Upper lobe of left lung (tissue), 6 donors: Measurements from ENCODE around the gene DEFB124. TPM values are rescaled to one million over a fixed set of nuclear protein-coding genes. Genes with fewer than 3 reads are reported as not detected.
"Not testable (repeated sequence)": the region's sequence is repeated elsewhere in the genome, so short reads cannot be mapped to it uniquely, and the experiment has no call there.

Experiments
- ATAC-seq, 2 donors: fragments of 200-7000 bp; cut with Tn5 transposase; one replicate each; pipeline ENCODE4 v1.9.1; 2022; ENCODE audit warnings: mild to moderate bottlenecking in 2 of 2, moderate library complexity in 2 of 2; ENCODE audit not compliant: low FRiP score in 2 of 2
- DNase-seq, 2 donors: peaks; one replicate each; pipeline ENCODE4 v3.0.0-alpha.2; 2019 to 2020
- H3K27ac ChIP-seq, 4 donors: fragments of 200-600 bp; sonication (generic); one replicate each; pipeline ENCODE4 v1.5.1; 2016 to 2019
- H3K27me3 ChIP-seq, 4 donors: fragments of 200-600 bp; sonication (generic); one replicate each; pipeline ENCODE4 v1.5.1; 2017 to 2019
- H3K36me3 ChIP-seq, 4 donors: fragments of 200-600 bp; sonication (generic); one replicate each; pipeline ENCODE4 v1.5.1; 2016 to 2019
- H3K4me1 ChIP-seq, 4 donors: fragments of 200-600 bp; sonication (generic); one replicate each; pipeline ENCODE4 v1.5.1; 2018 to 2019
- H3K4me3 ChIP-seq, 4 donors: fragments of 200-600 bp; sonication (generic); one replicate each; pipeline ENCODE4 v1.5.1; 2017 to 2019; ENCODE audit warnings: mild to moderate bottlenecking in 2 of 4, moderate library complexity in 1 of 4
- H3K9me3 ChIP-seq, 4 donors: fragments of 200-600 bp; sonication (generic); one replicate each; pipeline ENCODE4 v1.5.1; 2018 to 2019
- CTCF ChIP-seq, 6 experiments: fragments of 450-650 bp in 4 of 6; fragments of 200-600 bp in 2 of 6; sonication (generic) in 2 of 6; IDR thresholded peaks; one replicate each; pipeline ENCODE4 v1.5.1; 2016 to 2019; ENCODE audit warnings: antibody characterized with exemption in 6 of 6
- EP300 ChIP-seq, 4 donors: sonication (generic); formaldehyde crosslinking; IDR thresholded peaks; one replicate each; pipeline ENCODE4 v1.5.1; 2017; ENCODE audit warnings: antibody characterized with exemption in 4 of 4, control low read depth in 2 of 4
- POLR2A ChIP-seq, 4 donors: fragments of 450-650 bp; IDR thresholded peaks; one replicate each; pipeline ENCODE4 v1.5.1; 2016 to 2017; ENCODE audit warnings: antibody characterized with exemption in 4 of 4, mild to moderate bottlenecking in 2 of 4
- POLR2AphosphoS5 ChIP-seq, 2 donors: sonication (generic); formaldehyde crosslinking; IDR thresholded peaks; one replicate each; pipeline ENCODE4 v1.5.1; 2017; ENCODE audit warnings: antibody characterized with exemption in 2 of 2
- WGBS, 2 donors: methylation state at CpG; one replicate each; pipeline ENCODE4 v1.1.5; 2017 to 2018; 5-methylcytosine and 5-hydroxymethylcytosine counted together
- total RNA-seq, 6 donors: library from RNA; depleted of rRNA in 4 of 6; stranded (reverse); fragments of >200 nt in 4 of 6; gene quantifications; one replicate each; pipeline versions ENCODE4 v1.1.0 to v1.2.1, GENCODE V29; 2016 to 2021
- donor health status: DM: no; HTN: no; CAD: no; lungs with moderate emphysema.
- donor health status: DM: no; HTN: yes; CAD: no; lungs with severe emphysema.

DEFB124 gene, protein sequence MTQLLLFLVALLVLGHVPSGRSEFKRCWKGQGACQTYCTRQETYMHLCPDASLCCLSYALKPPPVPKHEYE
- not detected for total RNA-seq

DNA sequence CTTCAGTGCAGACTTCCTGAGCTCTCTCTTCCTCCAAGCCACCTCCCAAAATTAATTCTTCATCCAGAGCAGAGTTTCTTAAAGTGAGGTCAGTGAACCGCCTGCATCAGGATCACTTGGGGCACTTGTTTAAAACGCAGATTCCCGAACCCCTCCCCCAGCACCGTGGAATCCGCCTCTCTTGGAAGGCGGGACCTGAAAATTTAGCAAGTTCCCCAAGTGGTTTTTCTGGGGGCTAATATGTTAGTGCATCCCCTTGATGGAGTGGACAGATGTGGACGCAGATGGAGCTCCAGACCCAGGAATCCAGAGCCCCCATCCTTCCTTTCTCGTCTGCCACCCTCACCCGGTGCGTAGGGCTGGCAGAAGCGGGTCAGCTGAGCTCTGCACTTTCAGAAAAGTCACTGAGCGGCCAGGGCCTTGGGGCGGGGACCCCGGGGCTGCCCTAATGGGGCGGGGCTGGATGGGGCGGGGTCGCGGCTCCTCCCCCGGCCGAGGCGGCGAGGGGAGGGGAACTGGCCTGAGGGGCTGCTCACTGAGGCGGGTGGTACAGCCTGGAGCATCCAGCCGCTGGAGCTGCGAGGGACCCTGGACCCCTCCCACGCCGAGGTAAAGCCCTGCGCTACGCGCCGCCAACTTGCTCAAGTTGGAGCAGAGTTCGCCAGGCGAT is at the start of gene DEFB124, which contains the start of gene REM1:
TSS of gene DEFB124 (minus strand) at position 370 of the 670 bp plus-strand sequence. CDS start 2,114 bp downstream, outside the sequence.
TSS of gene REM1 (plus strand) at position 531 of the 670 bp plus-strand sequence. CDS start 1,158 bp downstream, outside the sequence.
- Histone ChIP-seq H3K27ac (peak within 1 kb of the TSS in 3 of 4 donors; percentile 59 to 74 (median 61)), H3K4me3 (peak within 1 kb of the TSS; percentile 24 to 55 (median 42)), H3K9me3 (no peaks in the 10 kb centered on the region), H3K36me3 (no peaks in the 10 kb centered on the region), H3K4me1 (peaks cover 8 to 19% (median 10%) of the 10 kb centered on the region in 4 donors), H3K27me3 (peaks cover 0 to 13% (median 4%) of the 10 kb centered on the region in 4 donors)
- WGBS, 2 donors = 4 to 5% methylated on average over 5 to 33 of the region's 33 CpGs
- ATAC-seq (peak; percentile 73 to 91), DNase-seq (peak in 1 of 2 donors; percentile 89)
- TF ChIP-seq POLR2A (IDR thresholded peaks at IDR 0.05) = peak in 1 of 4 donors; percentile 16
- TF ChIP-seq CTCF (IDR thresholded peaks at IDR 0.05) = no peak

GRCh38 chr20:31523361-31524283 is 48.7 kb upstream of the DEFB124 start:
- ATAC-seq (peak; percentile 78 to 91), DNase-seq (peak in 1 of 2 donors; percentile 62)
- Histone ChIP-seq H3K36me3 (peaks cover 15 to 63% (median 23%) of the 10 kb centered on the region in 4 donors), H3K27ac (peak overlapping the region; percentile 42 to 58 (median 49)), H3K9me3 (no peaks in the 10 kb centered on the region), H3K4me1 (peaks cover 19 to 47% (median 26%) of the 10 kb centered on the region in 4 donors), H3K27me3 (no peaks in the 10 kb centered on the region), H3K4me3 (no peak overlapping the region)
- 74 to 88% methylated on average over 8 of the region's 8 CpGs for WGBS, 2 donors
- no peak for TF ChIP-seq POLR2A (IDR thresholded peaks at IDR 0.05)
- no peak for TF ChIP-seq EP300 (IDR thresholded peaks at IDR 0.05)
- no peak for TF ChIP-seq CTCF (IDR thresholded peaks at IDR 0.05)
- no peak for TF ChIP-seq POLR2AphosphoS5 (IDR thresholded peaks at IDR 0.05)

GRCh38 chr20:31522731-31523130 is 47.8 kb upstream of the DEFB124 start:
- Histone ChIP-seq H3K27me3 (no peaks in the 10 kb centered on the region), H3K36me3 (peaks cover 6 to 56% (median 15%) of the 10 kb centered on the region in 4 donors), H3K4me1 (peaks cover 22 to 53% (median 27%) of the 10 kb centered on the region in 4 donors), H3K9me3 (no peaks in the 10 kb centered on the region), H3K4me3 (no peak overlapping the region), H3K27ac (peak overlapping the region; percentile 7 to 58 (median 39))
- 76 to 82% methylated on average over 6 of the region's 6 CpGs for WGBS, 2 donors
- TF ChIP-seq POLR2AphosphoS5 (IDR thresholded peaks at IDR 0.05) (no peak), POLR2A (IDR thresholded peaks at IDR 0.05) (no peak), EP300 (IDR thresholded peaks at IDR 0.05) (no peak), CTCF (IDR thresholded peaks at IDR 0.05) (no peak)
- DNase-seq (no peak), ATAC-seq (peak in 1 of 2 donors; percentile 58)

GRCh38 chr20:31521267-31521666 is 46.3 kb upstream of the DEFB124 start:
- H3K27ac ChIP-seq = peak overlapping the region in 2 of 4 donors; percentile 40 to 48
- WGBS, 2 donors = 64 to 87% methylated on average over 7 of the region's 7 CpGs
- not testable (repeated sequence) for DNase-seq, ATAC-seq, H3K9me3 ChIP-seq, H3K27me3 ChIP-seq, H3K4me3 ChIP-seq
- H3K36me3 ChIP-seq = peaks cover 0 to 41% (median 7%) of the 10 kb centered on the region in 4 donors
- peaks cover 37 to 68% (median 40%) of the 10 kb centered on the region in 4 donors for H3K4me1 ChIP-seq

GRCh38 chr20:31517373-31517772 is 42.4 kb upstream of the DEFB124 start:
- 63 to 74% methylated on average over 4 of the region's 4 CpGs for WGBS, 2 donors
- DNase-seq (peak in 1 of 2 donors; percentile 62), ATAC-seq (peak in 1 of 2 donors; percentile 5)
- no peak overlapping the region for H3K4me3 ChIP-seq
- H3K4me1 ChIP-seq = peaks cover 35 to 71% (median 45%) of the 10 kb centered on the region in 4 donors
- H3K9me3 ChIP-seq = no peaks in the 10 kb centered on the region
- TF ChIP-seq EP300 (IDR thresholded peaks at IDR 0.05) (no peak), CTCF (IDR thresholded peaks at IDR 0.05) (no peak), POLR2AphosphoS5 (IDR thresholded peaks at IDR 0.05) (no peak)
- H3K27me3 ChIP-seq = no peaks in the 10 kb centered on the region
- H3K27ac ChIP-seq = peak overlapping the region in 2 of 4 donors; percentile 31 to 44
- H3K36me3 ChIP-seq = peaks cover 0 to 21% (median 4%) of the 10 kb centered on the region in 4 donors
